GM12874 (cell line): ENCODE results near the gene ORM1.

Experiments used
- CTCF ChIP-seq: IDR thresholded peaks from 2 replicates; pipeline ENCODE4 v1.5.1; 2011; ENCODE audit warnings: low read depth, mild to moderate bottlenecking, control low read depth, low read length, moderate library complexity; ENCODE audit not compliant: insufficient read depth

Gene ORM1

DNA sequence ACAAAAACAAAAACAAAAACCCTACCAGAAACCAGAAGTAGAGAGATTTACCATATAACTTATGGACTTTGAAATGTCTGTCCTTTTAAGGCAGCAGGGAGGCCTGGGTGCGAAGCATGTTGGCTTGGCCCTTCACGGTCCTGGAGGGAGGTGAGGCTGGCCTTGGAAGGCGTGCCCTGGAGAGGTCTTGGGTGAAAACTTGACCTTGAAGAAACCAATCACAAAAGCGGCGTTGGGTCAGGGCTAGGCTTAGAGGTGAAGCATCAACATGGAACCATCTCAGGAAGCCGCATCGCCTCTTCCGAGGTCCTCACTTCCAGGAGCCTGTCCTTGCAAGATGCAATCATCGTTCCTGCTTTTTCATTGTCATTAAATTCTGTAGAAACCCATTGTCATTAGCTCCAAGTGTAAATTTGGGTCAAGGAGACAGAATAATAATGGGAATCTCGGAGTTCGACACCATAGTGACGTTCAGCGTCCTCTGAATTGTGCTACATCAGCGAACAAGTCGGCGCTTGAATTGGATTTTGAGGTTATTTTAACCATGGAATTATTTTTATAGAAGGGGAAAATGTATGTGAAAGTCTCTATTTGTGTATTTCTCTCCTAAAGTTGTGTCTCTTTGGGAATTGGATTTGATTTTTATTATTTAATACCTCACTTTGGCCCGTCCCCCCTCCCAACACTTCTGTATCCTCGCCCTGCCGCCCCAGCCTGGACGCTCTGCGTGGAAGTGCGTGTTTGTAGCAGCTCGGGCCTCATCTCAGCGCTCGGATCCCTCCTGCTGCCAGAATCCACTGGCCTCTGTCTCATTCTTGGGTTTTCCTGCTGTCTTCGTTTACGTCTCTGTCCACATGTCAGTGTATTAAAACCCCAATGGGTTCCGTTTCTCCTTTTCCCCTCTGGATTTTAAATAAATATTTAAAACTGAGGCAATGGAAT is 11.1 kb upstream of the ORM1 start:
- TF ChIP-seq CTCF, result no peak

DNA sequence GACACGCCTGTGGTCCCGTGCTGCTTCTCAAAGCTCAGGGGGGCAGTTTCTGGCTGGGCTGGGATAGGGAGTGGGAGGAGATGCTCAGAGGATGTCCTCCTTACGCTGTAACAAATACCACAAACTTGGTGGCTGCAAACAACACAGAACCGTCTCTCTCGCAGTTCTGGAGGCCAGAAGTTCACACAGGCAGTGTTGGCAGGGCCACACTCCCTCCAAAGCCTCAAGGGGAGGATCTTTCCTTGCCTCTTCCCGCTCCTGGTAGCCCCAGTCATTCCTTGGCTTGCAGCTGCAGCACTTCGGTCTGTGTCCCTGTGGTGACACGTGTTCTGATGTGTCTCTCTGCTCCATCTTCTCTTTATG is 10.4 kb upstream of the ORM1 start:
- no peak for TF ChIP-seq CTCF

GRCh38 chr9:114313186-114313585 is 9.7 kb upstream of the ORM1 start:
- TF ChIP-seq CTCF, result no peak

GRCh38 chr9:114314256-114314867 is 8.5 kb upstream of the ORM1 start:
- TF ChIP-seq CTCF, result no peak

DNA sequence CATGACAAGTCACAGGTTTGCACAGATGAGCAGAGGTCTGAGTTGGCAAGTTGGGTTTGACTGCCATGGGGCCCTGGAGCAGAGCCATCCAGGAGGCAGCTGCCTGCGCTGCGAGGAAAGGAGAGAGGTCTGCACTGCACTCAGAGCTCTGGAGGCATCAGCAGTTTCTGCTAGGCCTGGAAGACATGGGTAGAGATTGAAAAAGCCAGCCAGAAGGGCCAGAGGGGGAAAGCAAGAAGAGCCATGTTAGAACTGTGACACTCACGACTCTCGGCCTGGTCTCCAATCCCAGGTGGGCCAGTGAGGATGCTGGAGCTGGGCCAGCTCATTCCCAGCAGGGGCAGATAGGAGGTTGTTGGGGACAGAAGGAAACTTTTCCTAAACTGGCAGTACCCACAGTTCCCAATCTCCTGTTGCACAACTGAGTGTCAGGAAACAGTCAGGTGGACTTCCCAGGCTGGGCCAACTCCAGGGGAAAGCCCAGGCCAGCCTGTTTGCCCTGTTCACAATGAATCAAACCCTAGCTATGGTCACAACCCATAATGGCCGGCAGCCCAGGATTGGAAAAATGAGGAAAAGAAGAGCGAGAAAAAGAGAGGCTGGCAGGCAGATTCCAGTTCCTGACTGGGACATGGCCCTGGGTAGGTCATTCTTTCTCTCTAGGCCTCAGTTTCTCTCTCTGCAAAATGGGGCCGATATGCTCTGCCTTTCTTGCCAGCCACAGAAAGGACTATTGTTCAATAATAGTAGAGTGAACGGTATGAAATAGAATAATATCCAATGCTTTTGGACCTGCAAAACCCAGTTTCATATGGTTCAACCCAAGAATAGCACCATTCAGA is 7.8 kb upstream of the ORM1 start:
- no peak for TF ChIP-seq CTCF

GRCh38 chr9:114315723-114316363 is 7.1 kb upstream of the ORM1 start:
- no peak for TF ChIP-seq CTCF
